Thyroid gland (tissue), 4 donors: ENCODE data around the gene CXCL10. TPM values are rescaled to one million over a fixed set of nuclear protein-coding genes. Genes with fewer than 3 reads are reported as not detected.

Source experiments
- DNase-seq, 2 donors: peaks; one replicate each; pipeline ENCODE4 v3.0.0-alpha.2; 2019
- H3K27ac ChIP-seq, 3 donors: fragments of 200-600 bp; sonication (generic); 1 replicate in 2 of 3; 2 replicates in 1 of 3; pipeline ENCODE4 v1.5.1; 2016 to 2019; ENCODE audit warnings: mild to moderate bottlenecking in 1 of 3, moderate library complexity in 1 of 3
- H3K27me3 ChIP-seq: fragments of 200-600 bp; sonication (generic); one replicate; pipeline ENCODE4 v1.5.1; 2019
- H3K36me3 ChIP-seq, 2 donors: fragments of 200-600 bp; sonication (generic); one replicate each; pipeline ENCODE4 v1.5.1; 2016 to 2019
- H3K4me1 ChIP-seq, 2 donors: fragments of 200-600 bp; sonication (generic); one replicate each; pipeline ENCODE4 v1.5.1; 2017 to 2019
- H3K4me3 ChIP-seq, 3 donors: fragments of 200-600 bp; sonication (generic); replicated peaks in 1 of 3; 1 replicate in 2 of 3; 2 replicates in 1 of 3; pipeline ENCODE4 v1.5.1; 2016; ENCODE audit warnings: mild to moderate bottlenecking in 1 of 3
- H3K9me3 ChIP-seq: fragments of 200-600 bp; sonication (generic); one replicate; pipeline ENCODE4 v1.5.1; 2017
- CTCF ChIP-seq, 6 experiments: fragments of 200-600 bp in 3 of 6; fragments of 450-650 bp in 3 of 6; sonication (generic) in 3 of 6; IDR thresholded peaks; one replicate each; pipeline ENCODE4 v1.5.1; 2016 to 2019; ENCODE audit warnings: antibody characterized with exemption in 6 of 6, mild to moderate bottlenecking in 2 of 6, inconsistent platforms in 1 of 6, moderate library complexity in 1 of 6
- POLR2A ChIP-seq, 2 donors: fragments of 450-650 bp; IDR thresholded peaks; one replicate each; pipeline ENCODE4 v1.6.1; 2017; ENCODE audit warnings: antibody characterized with exemption in 2 of 2, mild to moderate bottlenecking in 2 of 2, moderate library complexity in 1 of 2
- WGBS, 2 donors: methylation state at CpG; one replicate each; pipeline ENCODE4 v1.1.5; 2017; 5-methylcytosine and 5-hydroxymethylcytosine counted together
- intact Hi-C: fragments of 100-400 bp; cut with DNase I; formaldehyde crosslinking; loops from one replicate; pipeline ENCODE4 v1.15.1; 2023
- total RNA-seq, 4 donors: library from RNA; depleted of rRNA; stranded (reverse); fragments of >200 nt; gene quantifications; one replicate each; pipeline ENCODE4 v1.2.3, GENCODE V29; 2016

CXCL10 gene
- total RNA-seq, 4 donors from 2014 or later: 2.7 TPM; not detected in 3

- 91 to 96% methylated on average over 3 of the region's 3 CpGs for WGBS, 2 donors
- Histone ChIP-seq H3K36me3 (no peaks in the 10 kb centered on the region), H3K9me3 (no peaks in the 10 kb centered on the region), H3K27me3 (no peaks in the 10 kb centered on the region), H3K4me1 (no peaks in the 10 kb centered on the region), H3K4me3 (no peak overlapping the region), H3K27ac (no peak overlapping the region)
- intact Hi-C loops: no loop called here
- no peak for TF ChIP-seq CTCF (IDR thresholded peaks at IDR 0.05)
- no peak for TF ChIP-seq POLR2A (IDR thresholded peaks at IDR 0.05)
- no peak for DNase-seq
These were observed 13.6 kb upstream of the CXCL10 start for GRCh38 chr4:76036855-76037254.

GRCh38 chr4:76035799-76036380 is 12.6 kb upstream of the CXCL10 start, which contains the start of gene CXCL11:
CXCL11 (minus strand) TSS chr4:76036070; CDS start chr4:76035987, 83 bp downstream.
- no peaks in the 10 kb centered on the region for H3K9me3 ChIP-seq
- DNase-seq: no peak
- no peak within 1 kb of the TSS for H3K27ac ChIP-seq
- intact Hi-C loops: no loop called here
- WGBS, 2 donors: 82 to 83% methylated on average over 2 of the region's 2 CpGs
- H3K4me1 ChIP-seq: no peaks in the 10 kb centered on the region
- H3K36me3 ChIP-seq: no peaks in the 10 kb centered on the region
- TF ChIP-seq CTCF (IDR thresholded peaks at IDR 0.05) (no peak), POLR2A (IDR thresholded peaks at IDR 0.05) (no peak)
- H3K4me3 ChIP-seq: no peak within 1 kb of the TSS
- H3K27me3 ChIP-seq: no peaks in the 10 kb centered on the region

GRCh38 chr4:76035141-76035540 is 11.8 kb upstream of the CXCL10 start:
- H3K9me3 ChIP-seq: no peaks in the 10 kb centered on the region

GRCh38 chr4:76029300-76029699 is 6.0 kb upstream of the CXCL10 start:
- H3K4me3 ChIP-seq: no peak overlapping the region
- no peaks in the 10 kb centered on the region for H3K4me1 ChIP-seq
- TF ChIP-seq POLR2A (IDR thresholded peaks at IDR 0.05) (no peak), CTCF (IDR thresholded peaks at IDR 0.05) (no peak)
- H3K9me3 ChIP-seq: no peaks in the 10 kb centered on the region
- H3K36me3 ChIP-seq: no peaks in the 10 kb centered on the region
- no peak for DNase-seq
- intact Hi-C loops: no loop called here
- 67 to 73% methylated on average over 2 of the region's 2 CpGs for WGBS, 2 donors
- H3K27me3 ChIP-seq: no peaks in the 10 kb centered on the region
- H3K27ac ChIP-seq: no peak overlapping the region

More at GRCh38 chr4:76035141-76035540, 11.8 kb upstream of the CXCL10 start:
- no peak for DNase-seq
- H3K36me3 ChIP-seq: no peaks in the 10 kb centered on the region
- TF ChIP-seq POLR2A (IDR thresholded peaks at IDR 0.05): no peak
- TF ChIP-seq CTCF (IDR thresholded peaks at IDR 0.05): no peak
- no peaks in the 10 kb centered on the region for H3K27me3 ChIP-seq
- H3K27ac ChIP-seq: no peak overlapping the region
- 75 to 81% methylated on average over 3 of the region's 3 CpGs for WGBS, 2 donors
- H3K4me1 ChIP-seq: no peaks in the 10 kb centered on the region
- no peak overlapping the region for H3K4me3 ChIP-seq
- intact Hi-C loops: no loop called here

- intact Hi-C loops: no loop called here
- no peak overlapping the region for H3K27ac ChIP-seq
- DNase-seq: no peak
- no peaks in the 10 kb centered on the region for H3K36me3 ChIP-seq
- H3K27me3 ChIP-seq: no peaks in the 10 kb centered on the region
- WGBS, 2 donors: 42 to 59% methylated on average over 6 of the region's 6 CpGs
- no peaks in the 10 kb centered on the region for H3K9me3 ChIP-seq
- H3K4me3 ChIP-seq: no peak overlapping the region
- no peak for TF ChIP-seq POLR2A (IDR thresholded peaks at IDR 0.05)
- TF ChIP-seq CTCF (IDR thresholded peaks at IDR 0.05): no peak
- H3K4me1 ChIP-seq: no peaks in the 10 kb centered on the region
These were observed 5.1 kb upstream of the CXCL10 start for GRCh38 chr4:76028350-76028765.
